PC-9 (cell line): ENCODE measurements around the gene FMO5. TPM values are rescaled to one million over a fixed set of nuclear protein-coding genes. Genes with fewer than 3 reads are reported as not detected.

ENCODE experiments used
- BruUV-seq: library from RNA; stranded (reverse); fragments of 400-500 nt; replicated peaks from 2 replicates; lab custom pipeline; 2021; lab: Mats Ljungman, UMichigan
- CTCF ChIA-PET: fragments of 300-600 bp; sonication (Branson Sonifier 250); formaldehyde crosslinking; loops from one replicate; lab custom pipeline; 2022; ENCODE audit warnings: antibody characterized with exemption; lab: Charles Lee
- POLR2A ChIA-PET: fragments of 300-600 bp; sonication (Branson Sonifier 250); formaldehyde crosslinking; loops from one replicate; lab custom pipeline; 2022; ENCODE audit warnings: antibody characterized with exemption; ENCODE audit not compliant: unreplicated experiment; lab: Charles Lee
- DNase-seq, 2 experiments: peaks; one replicate each; pipeline versions ENCODE4 v3.0.0 to v3.0.0-alpha.2; 2015 to 2022; ENCODE audit warnings: mixed read lengths in 1 of 2
- H2AFZ ChIP-seq: fragments of 200-600 bp; sonication (generic); 2 replicates; pipeline ENCODE4 v1.8.1; 2017; ENCODE audit warnings: antibody characterized with exemption
- H3F3A ChIP-seq: fragments of 200-600 bp; sonication (generic); 2 replicates; pipeline ENCODE4 v1.8.1; 2017; ENCODE audit warnings: antibody characterized with exemption, mild to moderate bottlenecking, low read depth; ENCODE audit not compliant: insufficient read depth
- H3K27ac ChIP-seq: fragments of 200-600 bp; sonication (generic); 2 replicates; pipeline ENCODE4 v1.6.1; 2016; ENCODE audit warnings: mixed run types
- H3K27me3 ChIP-seq: fragments of 200-600 bp; sonication (generic); 2 replicates; pipeline ENCODE4 v1.6.1; 2016; ENCODE audit warnings: low read depth, mixed run types; ENCODE audit not compliant: insufficient read depth
- H3K36me3 ChIP-seq: fragments of 200-600 bp; sonication (generic); 2 replicates; pipeline ENCODE4 v1.6.1; 2016; ENCODE audit warnings: low read depth, mixed run types
- H3K4me1 ChIP-seq: fragments of 200-600 bp; sonication (generic); replicated peaks from 2 replicates; pipeline ENCODE4 v1.6.1; 2016; ENCODE audit warnings: mixed run types; ENCODE audit not compliant: insufficient read depth
- H3K4me2 ChIP-seq: fragments of 200-600 bp; sonication (generic); 2 replicates; pipeline ENCODE4 v1.6.1; 2017; ENCODE audit warnings: mixed run types
- H3K4me3 ChIP-seq: fragments of 200-600 bp; sonication (generic); 2 replicates; pipeline ENCODE4 v1.6.1; 2016; ENCODE audit warnings: mixed run types
- H3K79me2 ChIP-seq: fragments of 200-600 bp; sonication (generic); 2 replicates; pipeline ENCODE4 v1.6.1; 2017; ENCODE audit warnings: low read depth, mixed run types
- H3K9me2 ChIP-seq: fragments of 200-600 bp; sonication (generic); 2 replicates; pipeline ENCODE4 v1.8.1; 2017; ENCODE audit warnings: mild to moderate bottlenecking; ENCODE audit not compliant: insufficient read depth
- H3K9me3 ChIP-seq: fragments of 200-600 bp; sonication (generic); 2 replicates; pipeline ENCODE4 v1.8.1; 2016; ENCODE audit warnings: low read depth; ENCODE audit not compliant: insufficient read depth
- H4K20me1 ChIP-seq: fragments of 200-600 bp; sonication (generic); 2 replicates; pipeline ENCODE4 v1.8.1; 2017; ENCODE audit not compliant: insufficient read depth
- CTCF ChIP-seq: fragments of 200-600 bp; sonication (generic); conservative IDR thresholded peaks from 2 replicates; pipeline ENCODE4 v1.6.1; 2017; ENCODE audit warnings: mixed run types, antibody characterized with exemption, mild to moderate bottlenecking, moderate library complexity
- EZH2 ChIP-seq: fragments of 200-600 bp; sonication (generic); IDR thresholded peaks from 2 replicates; pipeline ENCODE4 v1.8.0; 2017; ENCODE audit warnings: antibody characterized with exemption, low read depth
- intact Hi-C: fragments of 100-400 bp; cut with micrococcal nuclease; formaldehyde crosslinking; loops from one replicate; pipeline ENCODE4 v1.10.0; 2022; ENCODE audit not compliant: unreplicated experiment
- total RNA-seq: library from RNA; stranded (reverse); gene quantifications from 2 replicates; pipeline ENCODE4 v1.2.3, GENCODE V29; 2021

The FMO5 gene
- total RNA-seq, 1 experiment from 2014 or later, result 1.3 TPM

DNA sequence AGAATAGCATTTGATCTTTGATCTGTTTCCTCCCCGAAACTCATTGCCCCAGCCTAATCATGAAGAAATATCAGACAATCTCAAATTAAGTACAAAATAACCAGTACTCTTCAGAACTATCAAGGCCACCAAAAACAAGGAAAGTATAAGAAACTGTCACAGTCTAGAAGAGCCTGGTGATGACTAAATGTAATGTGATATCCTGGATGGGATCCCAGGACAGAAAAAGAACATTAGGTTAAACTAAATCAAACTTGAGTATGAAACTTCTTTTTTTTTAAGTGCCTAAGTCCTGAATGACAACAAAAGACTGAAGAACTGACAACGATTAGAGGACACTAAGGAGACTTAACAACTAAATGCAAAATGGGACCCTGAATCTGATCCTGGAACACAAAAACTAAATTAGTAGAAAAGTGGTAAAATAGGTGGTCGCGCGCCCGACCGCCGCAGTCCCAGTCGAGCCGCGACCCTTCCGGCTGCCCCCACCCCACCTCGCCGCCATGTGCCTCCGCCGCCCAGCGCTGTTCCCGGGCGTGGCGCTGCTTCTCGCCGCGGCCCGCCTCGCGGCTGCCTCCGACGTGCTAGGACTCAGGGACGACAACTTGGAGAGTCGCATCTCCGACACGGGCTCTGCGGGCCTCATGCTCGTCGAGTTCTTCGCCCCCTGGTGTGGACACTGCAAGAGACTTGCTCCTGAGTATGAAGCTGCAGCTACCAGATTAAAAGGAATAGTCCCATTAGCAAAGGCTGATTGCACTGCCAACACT, 47.3 kb downstream of the FMO5 start:
- Histone ChIP-seq H3K79me2 (no peaks in the 10 kb centered on the region), H4K20me1 (no peaks in the 10 kb centered on the region), H3K4me2 (no peak overlapping the region), H3K9me3 (peaks cover 6% of the 10 kb centered on the region; the same call in 1 of the 2 replicates), H3K27me3 (no peaks in the 10 kb centered on the region), H3K36me3 (no peaks in the 10 kb centered on the region), H3F3A (peaks cover 11% of the 10 kb centered on the region), H3K27ac (no peak overlapping the region), H3K9me2 (no peaks in the 10 kb centered on the region), H2AFZ (no peak overlapping the region), H3K4me3 (no peak overlapping the region), H3K4me1 (peaks cover 11% of the 10 kb centered on the region)
- ChIA-PET POLR2A (no interaction called here), CTCF (no interaction called here)
- intact Hi-C loops, result no loop called here
- TF ChIP-seq EZH2 (no peak), CTCF (no peak)
- no peak for DNase-seq
- no TSS peak for BruUV-seq

DNA sequence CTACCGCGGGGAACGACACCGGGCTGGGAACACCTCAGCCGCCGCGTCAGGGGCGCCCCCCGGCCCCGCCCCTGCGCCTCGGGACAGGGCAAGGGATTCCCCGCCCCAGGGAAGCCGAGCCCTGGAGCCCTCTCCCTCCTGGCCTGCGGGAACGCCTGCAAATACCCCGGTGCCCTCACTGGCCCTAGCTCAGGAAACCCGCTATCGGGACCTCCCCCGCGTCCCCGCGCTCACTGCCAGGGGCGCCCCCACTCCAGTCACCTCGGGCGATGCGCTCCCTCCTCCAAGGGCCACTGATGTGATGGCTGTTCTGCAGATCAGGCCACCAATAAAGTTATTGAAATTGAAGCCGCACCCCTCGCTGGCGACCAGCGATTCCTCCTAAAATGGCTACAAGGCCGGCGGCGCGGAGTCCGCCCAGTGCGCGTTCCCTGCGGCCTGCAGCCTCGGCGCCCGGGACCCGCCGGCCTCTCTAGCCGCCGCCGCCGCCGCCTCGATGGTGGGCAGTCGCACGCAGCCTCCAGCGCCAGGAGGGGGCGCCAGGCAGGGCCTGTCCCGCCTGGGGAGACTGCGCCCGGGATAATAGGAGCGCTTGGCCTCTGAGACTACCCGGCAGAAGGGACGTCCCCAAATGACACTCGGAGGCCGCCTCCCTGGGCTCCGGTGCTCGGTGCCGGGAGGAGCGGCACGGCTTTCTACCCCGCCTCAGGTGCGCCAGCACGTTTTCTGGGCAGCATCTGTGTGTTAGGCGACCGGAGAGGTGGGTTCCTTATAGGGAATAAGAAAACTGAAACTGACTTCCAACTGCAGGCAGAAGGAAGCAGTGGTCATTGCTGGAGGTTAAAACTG, 52.7 kb downstream of the FMO5 start, which contains the start of gene PRKAB2:
Gene PRKAB2, minus strand, starts transcription at position 303 of the 849 bp plus-strand sequence. CDS start 326 bp downstream, outside the sequence.
- Histone ChIP-seq H3K27ac (peak within 1 kb of the TSS; percentile 73), H3K9me3 (peaks cover 1% of the 10 kb centered on the region; the same call in 1 of the 2 replicates), H3K4me3 (peak within 1 kb of the TSS; percentile 87), H4K20me1 (no peaks in the 10 kb centered on the region), H3K27me3 (no peaks in the 10 kb centered on the region), H3K4me2 (peak within 1 kb of the TSS; percentile 90), H3K9me2 (no peaks in the 10 kb centered on the region), H3K36me3 (peaks cover 5% of the 10 kb centered on the region; the same call in 1 of the 2 replicates), H2AFZ (peak within 1 kb of the TSS; percentile 99), H3K79me2 (peaks cover 38% of the 10 kb centered on the region), H3K4me1 (peaks cover 42% of the 10 kb centered on the region), H3F3A (peaks cover 21% of the 10 kb centered on the region)
- CTCF ChIA-PET, result no interaction called here
- peak; percentile 81 to 96 for DNase-seq
- intact Hi-C loops, result loop anchor here (2.0 kb wide), 2 partner anchors 70 to 88 kb away; partner anchors contain the start of gene CHD1L
- TF ChIP-seq CTCF, result peak; percentile 79
- TF ChIP-seq EZH2, result no peak
- no TSS peak for BruUV-seq
- POLR2A ChIA-PET, result interaction anchor here (0.5 to 0.7 kb wide), 4 partner anchors 17 to 88 kb away, joined by 3 to 12 read pairs (median 4); no protein-coding TSS in a partner anchor
